AG10803 (cell line): ENCODE measurements around the gene BCL6.
A peak's percentile ranks its signal among the peaks of the same experiment; 100 is the strongest.

ENCODE experiments used
- DNase-seq: peaks from one replicate; pipeline ENCODE4 v3.0.0; 2010; ENCODE audit warnings: low read depth
- H3K4me3 ChIP-seq: 2 replicates; pipeline ENCODE4 v1.5.1; 2011; ENCODE audit warnings: mild to moderate bottlenecking, low read length, control low read depth
- CTCF ChIP-seq: conservative IDR thresholded peaks from 2 replicates; pipeline ENCODE4 v1.5.1; 2011; ENCODE audit warnings: mild to moderate bottlenecking, low read length, control low read depth, inconsistent platforms

The BCL6 gene

GRCh38 chr3:187783098-187783497 is 37.8 kb upstream of the BCL6 start:
- TF ChIP-seq CTCF: no peak
- DNase-seq: peak; percentile 96
- no peak overlapping the region for H3K4me3 ChIP-seq

- DNase-seq: no peak
- no peak for TF ChIP-seq CTCF
- H3K4me3 ChIP-seq: no peak overlapping the region
Measured at GRCh38 chr3:187782006-187782405, 36.7 kb upstream of the BCL6 start.

- H3K4me3 ChIP-seq: no peak overlapping the region
- no peak for TF ChIP-seq CTCF
- DNase-seq: no peak
Measured at GRCh38 chr3:187781001-187781400, 35.7 kb upstream of the BCL6 start.

GRCh38 chr3:187778726-187779125 is 33.5 kb upstream of the BCL6 start:
- no peak overlapping the region for H3K4me3 ChIP-seq
- no peak for DNase-seq
- TF ChIP-seq CTCF: no peak

GRCh38 chr3:187777331-187777941 is 32.2 kb upstream of the BCL6 start:
- peak; percentile 18 for DNase-seq
- TF ChIP-seq CTCF: no peak

GRCh38 chr3:187775549-187775948 is 30.3 kb upstream of the BCL6 start:
- no peak for TF ChIP-seq CTCF
- H3K4me3 ChIP-seq: no peak overlapping the region

More at GRCh38 chr3:187777331-187777941, 32.2 kb upstream of the BCL6 start:
- H3K4me3 ChIP-seq: no peak overlapping the region

GRCh38 chr3:187774185-187774789 is 29.0 kb upstream of the BCL6 start:
- no peak for DNase-seq
- TF ChIP-seq CTCF: no peak
- H3K4me3 ChIP-seq: no peak overlapping the region

More at GRCh38 chr3:187775549-187775948, 30.3 kb upstream of the BCL6 start:
- no peak for DNase-seq
